HG03469 (cell line): Measurements from ENCODE around the gene CA10.

Experiments
- ATAC-seq: cut with Tn5 transposase; IDR thresholded peaks from one replicate; pipeline ENCODE4 v1.9.1; 2021; ENCODE audit warnings: mild to moderate bottlenecking, moderate library complexity, moderate number of reproducible peaks; ENCODE audit not compliant: unreplicated experiment

The CA10 gene

DNA sequence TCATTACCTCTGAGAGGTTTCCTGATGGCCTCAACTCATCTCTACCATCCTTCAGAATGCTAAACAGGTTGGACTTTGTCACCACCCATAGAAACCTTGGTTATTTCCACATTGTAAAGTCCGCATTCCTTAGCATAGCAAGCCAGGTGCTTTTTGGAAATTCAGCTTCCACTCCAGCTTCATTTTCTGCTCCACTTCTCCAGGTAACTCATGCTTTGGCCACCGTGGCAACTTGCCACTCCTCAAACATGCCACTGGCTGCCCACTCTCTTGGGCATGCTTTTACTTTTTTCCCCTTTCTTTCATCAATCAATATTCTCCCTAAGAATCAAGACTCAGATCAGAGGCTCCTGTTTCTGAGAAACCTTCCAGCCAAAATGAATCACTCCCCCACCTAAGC, 203.3 kb downstream of the CA10 start:
- no peak for ATAC-seq

DNA sequence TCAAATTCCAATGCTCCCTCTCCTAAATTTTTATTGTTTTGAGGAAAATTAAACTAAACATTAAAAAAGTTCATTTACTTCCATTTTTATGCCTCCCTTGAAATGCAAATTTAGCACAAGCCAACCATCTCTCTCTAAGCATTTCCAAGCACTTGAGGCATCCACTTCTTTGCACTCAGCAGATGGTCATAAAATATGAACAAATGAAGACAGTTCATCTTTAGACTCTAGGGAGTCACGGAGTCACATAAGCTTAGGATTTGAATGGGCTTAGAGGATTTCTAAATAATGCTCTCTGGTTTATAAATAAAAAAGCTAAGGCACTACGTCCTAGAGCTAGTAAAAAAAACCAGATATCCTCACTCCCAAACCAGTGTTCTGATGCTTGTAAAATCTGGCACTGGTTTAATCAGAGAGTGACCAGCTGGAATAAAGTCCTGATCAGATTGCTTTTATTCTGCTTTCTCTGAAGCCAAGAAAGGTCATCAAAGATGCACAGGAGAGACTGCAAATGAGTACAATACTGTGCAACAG, 204.2 kb downstream of the CA10 start:
- no peak for ATAC-seq

DNA sequence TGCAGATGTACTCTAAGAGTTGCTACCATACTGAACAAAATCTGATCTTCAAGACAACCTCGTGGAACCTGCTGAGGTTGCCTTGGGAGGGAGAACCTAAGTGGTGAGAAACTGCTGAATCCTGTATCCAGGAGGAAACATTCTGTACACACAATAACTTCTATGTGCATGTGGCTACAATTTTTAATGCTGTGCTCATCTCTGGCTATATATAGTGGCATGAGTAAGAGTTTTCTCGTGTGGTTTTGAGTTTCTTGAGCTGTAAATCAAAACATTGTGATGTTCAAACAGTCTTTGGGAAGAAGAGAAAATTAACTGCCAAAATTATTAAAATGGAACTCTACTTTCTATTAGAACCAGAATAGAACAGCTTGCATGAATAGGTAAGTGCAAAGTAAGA, 206.8 kb downstream of the CA10 start:
- ATAC-seq = no peak

DNA sequence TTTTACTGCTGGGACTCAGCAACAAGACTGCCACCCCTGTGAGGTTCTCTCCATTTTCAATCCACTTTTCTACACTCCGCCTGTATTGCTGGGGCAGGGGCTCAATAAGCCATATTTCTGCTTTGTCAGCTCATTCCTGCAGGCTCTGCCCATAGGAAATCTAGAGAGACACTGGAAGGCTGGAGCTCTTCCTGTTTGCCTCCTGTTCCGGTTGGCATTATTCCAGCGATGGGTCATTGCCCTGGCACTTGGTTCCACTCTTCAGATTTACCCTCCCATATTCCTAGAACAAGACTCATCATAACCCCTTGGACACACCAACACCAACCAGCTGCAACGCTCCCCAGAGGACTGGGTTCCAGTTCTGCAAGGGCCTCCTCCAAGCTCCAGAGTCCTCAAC, 210.4 kb downstream of the CA10 start:
- no peak for ATAC-seq

DNA sequence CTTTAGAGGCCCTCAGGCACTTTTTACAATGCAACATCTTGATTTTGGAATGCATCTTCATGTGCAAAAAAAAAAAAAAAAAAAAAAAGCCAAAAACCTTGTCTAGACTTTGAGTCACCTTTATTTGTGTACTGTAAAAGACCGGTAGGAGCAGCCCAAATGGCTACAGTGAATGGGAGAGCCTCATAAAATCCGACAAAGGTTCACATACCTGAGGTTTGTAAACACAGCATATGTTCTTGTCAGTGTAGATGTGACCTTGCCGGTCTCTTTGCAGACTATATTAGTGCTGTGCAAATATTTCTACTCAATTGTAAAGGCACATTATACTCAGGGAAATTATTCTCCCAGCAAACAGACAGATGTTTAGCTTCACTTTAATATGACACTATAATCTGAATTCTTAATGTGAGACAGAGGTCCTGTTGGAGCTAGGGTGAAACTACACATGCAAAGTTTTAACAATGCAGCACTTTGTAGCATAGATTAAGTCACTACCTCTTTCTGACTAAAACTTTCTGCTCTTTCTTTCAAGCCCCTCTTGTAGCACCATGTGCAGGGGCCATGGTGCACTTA, 211.3 kb downstream of the CA10 start:
- no peak for ATAC-seq

DNA sequence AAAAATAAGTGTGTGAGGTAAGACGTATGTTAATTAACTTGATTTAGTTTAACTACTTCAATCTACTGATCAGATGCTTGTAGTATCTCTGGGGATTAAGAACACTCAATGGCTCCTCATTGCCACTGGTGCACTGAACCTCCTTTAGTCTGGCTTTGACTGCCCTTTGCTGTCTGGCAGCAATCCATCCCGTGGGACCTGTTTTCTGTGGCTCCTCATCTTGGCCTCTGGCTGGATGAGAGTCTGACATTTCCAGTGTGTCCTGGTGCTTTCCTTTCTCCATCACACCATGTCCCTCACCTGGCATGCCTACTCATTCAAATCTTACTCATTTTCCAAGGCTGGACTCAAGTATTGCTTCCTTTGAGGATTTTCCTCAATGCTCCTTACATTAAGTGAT, 212.2 kb downstream of the CA10 start:
- ATAC-seq = no peak

DNA sequence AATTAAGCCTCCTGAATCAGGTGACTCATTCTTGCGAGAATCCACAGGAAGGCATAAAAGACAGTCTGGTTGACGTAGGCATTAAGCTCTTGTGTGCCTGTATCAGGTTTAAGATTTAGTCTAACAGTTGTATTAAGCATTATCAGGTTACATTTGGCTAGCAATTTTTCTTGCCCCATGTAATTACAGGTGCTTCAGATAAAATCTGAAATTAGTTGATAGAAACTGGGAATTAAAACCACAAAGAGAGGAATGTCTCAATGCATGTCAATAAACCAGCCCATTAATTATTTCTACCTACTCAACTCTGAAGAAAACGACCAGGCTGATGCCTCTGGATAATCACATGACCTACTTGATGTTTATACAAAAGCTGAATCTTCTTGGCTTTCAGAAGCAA, 217.2 kb downstream of the CA10 start:
- no peak for ATAC-seq

DNA sequence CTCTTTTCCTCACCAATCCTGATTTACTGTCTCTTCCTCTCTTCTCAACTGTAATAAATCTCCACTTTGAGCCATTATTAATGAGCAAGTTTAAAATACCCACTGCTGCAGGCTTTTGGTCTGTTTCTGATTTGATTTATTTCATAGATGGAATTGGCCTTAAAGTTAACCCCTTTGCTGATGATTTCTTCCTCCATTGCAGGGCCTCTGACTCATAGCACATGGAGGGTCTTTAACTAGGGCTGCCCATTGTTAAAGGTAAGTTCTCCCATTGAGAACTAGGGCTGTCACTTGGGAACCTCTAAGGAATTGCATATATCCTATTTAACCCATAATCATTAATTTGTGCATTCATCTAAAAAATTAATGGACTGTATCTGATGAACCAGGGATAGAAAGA, 221.2 kb downstream of the CA10 start:
- no peak for ATAC-seq

DNA sequence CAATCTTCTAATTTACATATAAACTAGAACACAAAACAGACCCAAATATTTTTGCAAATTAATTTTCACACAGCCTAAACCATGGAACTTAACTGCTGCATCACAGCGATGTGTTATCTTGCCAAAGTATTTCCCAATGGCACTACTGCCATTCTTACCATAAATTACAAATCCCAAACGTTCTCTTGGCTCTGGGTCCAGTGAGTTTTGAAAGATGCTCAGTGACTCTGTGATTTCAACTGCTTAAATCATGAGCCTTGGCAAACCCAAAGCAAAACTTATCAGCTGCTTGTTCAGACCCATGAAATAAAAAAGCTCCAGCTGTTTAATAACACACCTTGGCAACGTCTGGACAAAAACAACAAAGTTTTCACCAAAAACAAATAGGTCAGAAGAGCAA, 223.0 kb downstream of the CA10 start:
- ATAC-seq = no peak

DNA sequence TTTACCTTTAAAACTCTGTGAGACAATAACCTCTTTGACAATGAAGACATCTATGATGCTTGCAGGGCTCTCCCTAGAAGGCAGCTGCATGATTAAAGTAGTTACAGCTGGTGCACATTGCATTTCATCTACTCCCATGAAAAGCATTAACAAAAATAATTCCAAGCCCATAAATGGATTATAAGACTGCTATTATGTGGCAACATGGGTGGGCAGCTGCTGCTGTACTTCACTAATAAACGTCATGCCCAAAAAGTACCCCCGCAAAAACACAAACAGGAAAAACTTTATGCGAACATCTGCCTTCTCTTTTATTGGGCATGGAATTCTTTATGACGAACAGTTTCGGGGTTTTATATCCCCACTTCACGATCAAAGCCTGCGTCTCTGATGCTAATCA, 224.9 kb downstream of the CA10 start:
- no peak for ATAC-seq

DNA sequence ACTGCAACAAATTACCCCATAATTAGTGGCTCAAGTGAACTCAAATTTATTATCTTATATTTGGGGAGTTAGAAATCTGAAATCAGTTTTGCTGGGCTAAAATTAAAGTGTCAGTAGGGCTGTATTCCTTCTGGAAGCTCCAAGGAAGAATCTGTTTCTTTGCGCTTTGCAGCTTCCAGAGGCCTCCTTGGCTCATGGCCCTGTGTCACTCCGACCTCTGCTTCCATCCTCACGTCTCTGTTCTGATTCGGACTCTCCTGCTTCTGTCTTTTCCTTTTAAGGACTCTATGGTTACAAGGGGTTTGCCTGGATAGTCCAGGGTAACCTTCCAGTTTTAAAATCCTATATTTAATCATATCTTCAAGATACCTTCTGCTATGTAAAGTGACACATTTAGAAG, 232.1 kb downstream of the CA10 start:
- ATAC-seq = no peak

DNA sequence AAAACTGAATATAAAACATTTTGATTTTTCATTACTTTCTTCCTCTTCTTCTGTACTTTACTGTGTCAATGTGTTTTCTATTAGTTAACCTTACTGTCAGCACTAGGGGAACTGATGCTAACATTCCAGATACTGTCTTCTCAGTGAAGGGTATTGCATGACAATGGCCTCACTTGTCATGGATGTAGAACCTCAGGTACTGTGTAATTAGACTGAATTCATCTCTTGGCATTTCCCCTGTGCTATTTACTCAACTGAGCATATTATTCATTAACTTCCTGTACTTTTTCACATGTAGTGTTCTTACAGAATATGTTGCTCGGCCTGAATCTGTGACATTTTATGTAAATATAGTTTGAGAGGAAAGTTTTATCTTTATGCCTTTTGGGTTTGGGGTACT, 237.0 kb downstream of the CA10 start:
- no peak for ATAC-seq

DNA sequence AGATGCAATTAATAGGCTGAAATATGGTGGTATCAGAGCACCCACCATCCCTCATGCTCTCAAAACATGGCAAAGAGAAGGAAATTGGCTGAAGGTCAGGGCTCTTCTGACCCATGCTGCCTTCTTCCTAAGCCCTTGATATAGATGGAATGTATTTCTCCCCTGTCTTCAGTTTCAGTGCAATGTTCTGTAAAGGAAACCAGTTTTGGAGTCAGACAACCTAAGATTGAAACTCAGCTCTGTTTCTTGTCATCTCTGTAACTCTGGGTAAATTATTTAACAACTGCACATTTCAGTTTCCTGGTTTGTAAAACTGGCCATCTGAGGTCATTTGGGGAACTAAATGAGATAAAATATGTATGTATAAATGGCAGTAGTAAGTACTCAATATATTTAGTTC, 243.9 kb downstream of the CA10 start:
- ATAC-seq = no peak

DNA sequence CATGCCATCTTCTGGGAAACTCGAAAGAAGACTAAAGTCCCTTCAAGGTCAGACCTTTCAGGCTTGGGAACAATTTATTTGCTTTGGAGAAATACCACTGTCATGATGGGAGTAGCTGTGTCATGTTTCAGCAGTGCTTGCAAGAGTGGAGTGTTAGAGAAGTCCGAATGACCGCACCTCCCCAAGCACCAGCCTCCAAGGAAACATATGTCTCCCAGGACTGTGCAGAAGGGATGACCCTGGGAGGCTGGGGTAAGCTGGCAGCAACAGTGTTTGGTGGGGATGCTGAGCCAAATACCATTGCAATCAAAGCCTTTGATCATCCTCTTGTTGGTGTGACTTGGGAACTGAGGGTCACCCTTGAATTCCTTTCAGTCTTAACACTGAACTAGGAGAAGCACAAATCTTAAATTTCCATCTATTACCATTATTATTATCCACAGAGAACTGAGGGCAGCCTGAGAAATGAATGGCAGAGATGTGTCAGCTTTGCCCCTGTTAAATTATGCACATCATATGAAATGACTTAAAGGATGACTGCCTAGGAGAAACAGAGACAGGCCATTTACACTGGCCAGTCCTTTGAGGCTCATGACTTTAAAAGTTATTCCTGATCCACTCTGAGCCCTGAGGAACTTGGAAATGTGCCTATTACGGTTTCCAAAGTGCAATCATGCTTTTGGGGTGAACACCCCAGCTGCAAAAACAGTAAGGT, 244.9 kb downstream of the CA10 start:
- no peak for ATAC-seq

DNA sequence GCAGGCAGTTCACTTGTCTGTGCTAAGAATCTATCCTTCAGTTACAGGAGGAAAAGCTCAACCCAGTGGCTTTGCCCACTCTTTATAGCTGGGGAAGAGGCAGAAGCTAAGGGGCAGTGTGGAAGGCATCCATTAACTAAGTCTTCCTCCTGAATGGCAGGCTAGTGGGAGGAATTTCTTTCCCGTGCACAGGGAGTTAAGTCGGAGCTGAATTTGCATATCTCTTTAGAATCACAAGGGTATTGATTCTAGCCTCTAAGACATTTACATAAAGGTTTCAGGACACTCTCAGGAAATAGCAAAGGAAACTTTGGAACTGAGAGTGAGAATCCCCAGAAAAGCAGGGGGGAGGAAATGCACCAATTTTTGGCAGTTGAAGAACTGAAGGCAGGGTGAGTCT, 245.6 kb downstream of the CA10 start:
- no peak for ATAC-seq

DNA sequence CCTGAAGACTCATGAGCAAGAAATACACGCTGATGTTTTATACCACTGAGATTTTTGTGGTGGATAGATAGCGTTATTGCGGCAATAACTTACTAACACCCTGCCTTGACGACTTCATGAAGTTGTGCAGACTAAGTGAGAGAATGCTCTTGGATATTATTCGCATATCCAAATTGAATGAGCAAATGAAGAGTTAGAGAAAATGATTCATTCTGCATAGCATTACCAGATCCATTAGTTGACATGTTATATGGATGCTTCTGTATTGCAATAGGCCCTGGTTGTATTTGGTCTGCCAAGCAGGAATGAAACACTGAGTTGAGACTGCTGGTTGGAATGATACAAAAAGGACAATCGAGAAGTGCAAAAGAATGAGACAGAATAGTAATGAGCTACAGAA, 247.3 kb downstream of the CA10 start:
- ATAC-seq = no peak

DNA sequence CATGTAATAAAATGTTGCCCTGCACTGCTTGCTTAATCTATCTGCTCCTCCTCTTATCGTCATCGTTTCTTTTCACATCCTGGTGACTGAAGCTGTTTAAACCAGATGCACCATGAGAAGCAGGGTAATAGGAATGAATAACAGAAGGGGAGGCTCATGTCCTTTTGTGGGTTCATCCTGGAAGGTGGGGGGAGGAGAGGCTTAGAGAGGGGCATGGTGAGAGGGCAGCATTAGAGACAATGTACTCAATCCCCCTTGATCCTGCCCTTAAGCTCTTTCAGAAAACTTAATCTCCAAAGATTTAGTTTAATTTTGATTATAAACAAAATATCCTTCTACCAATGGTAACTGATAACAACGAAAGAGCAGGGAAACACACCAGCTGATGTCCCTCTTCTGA, 248.5 kb downstream of the CA10 start:
- ATAC-seq = no peak

DNA sequence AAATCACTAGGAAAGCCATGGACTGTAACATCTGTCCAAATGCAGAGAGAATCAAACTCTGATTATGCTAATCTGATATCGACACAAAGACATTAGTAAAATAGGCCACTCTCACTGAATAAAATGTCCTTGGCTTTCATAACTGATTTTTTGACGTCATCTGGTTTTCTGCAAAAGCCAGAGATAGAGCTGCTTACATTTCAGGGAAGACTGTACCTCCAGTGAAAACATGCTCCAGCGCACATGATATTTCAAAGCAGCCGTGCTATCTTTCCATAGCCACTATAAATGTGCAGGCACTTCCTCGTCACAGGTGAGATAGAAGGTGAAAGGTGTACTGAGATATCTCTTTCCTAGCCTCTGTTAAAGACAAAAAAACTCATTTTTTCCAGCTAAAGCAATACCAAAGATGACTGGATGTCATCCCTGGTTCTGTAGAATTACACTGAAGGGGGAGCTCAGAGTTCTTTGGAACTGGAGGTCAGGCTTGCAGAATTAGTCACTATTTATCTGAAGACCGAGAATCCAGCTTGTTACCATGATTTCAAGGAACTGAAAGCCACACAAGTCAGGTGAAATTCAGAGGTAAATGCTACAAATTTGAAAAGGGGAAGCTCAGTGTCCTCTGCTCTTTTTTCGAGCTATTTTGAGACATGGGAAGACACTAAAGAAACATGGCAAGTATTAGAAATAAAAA, 249.5 kb downstream of the CA10 start:
- ATAC-seq = no peak

DNA sequence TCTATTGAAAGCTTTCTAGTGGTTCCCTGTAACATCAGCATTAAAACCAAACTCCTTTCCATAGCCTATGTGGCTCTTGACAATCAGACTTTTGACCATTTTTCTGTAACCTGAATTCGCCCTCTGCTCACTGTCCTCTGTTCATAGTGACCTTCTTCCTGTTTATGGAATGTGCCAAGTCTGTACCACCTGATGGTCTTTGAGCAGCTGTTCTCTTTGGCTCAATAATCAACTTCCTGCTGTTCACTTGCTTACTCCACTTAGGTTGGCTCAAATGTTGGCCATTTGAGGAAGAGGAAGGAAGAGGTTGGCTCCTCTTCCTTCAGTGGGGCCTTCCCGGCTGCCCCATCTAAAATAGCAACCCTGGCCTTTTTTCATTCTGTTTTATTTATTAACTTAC, 251.5 kb downstream of the CA10 start:
- ATAC-seq = no peak

DNA sequence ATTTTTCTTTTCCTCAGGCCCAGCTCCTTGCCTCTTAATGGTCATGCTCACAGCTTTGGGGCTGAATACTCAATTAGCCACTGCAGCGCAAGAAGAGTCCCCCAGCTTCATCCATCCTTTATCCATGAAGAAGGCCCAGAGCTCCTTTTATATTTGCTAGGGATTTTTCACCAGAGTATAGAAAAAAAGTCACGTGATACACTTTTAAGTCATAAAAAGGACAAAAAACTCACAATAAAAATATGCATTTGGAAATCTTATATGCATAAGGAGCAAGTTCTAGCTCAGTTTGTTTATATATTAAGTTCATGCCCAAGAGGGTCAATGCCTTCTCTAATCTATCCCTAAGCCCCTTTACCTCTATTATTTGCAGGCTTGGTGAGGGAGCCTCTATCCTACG, 254.1 kb downstream of the CA10 start:
- no peak for ATAC-seq

DNA sequence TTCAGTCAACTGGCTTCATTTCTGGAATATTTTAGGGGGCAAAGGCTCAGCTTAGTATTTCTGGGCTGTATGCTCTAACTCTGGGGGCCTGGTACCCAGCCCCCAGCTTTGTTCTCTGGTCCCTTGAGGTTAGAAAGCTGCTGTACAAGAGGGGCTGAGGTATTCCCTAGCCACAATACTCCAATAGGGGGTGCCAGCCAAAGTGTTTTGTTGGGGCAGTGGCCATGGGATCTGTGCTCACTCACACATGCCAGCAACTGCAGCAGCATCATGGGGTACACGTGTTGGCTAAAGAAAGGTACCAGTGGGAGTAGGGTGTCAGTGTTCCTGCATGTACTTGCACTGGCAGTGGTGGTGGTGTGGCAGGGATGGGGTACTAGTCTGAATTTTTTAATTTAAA, 257.3 kb downstream of the CA10 start:
- no peak for ATAC-seq

DNA sequence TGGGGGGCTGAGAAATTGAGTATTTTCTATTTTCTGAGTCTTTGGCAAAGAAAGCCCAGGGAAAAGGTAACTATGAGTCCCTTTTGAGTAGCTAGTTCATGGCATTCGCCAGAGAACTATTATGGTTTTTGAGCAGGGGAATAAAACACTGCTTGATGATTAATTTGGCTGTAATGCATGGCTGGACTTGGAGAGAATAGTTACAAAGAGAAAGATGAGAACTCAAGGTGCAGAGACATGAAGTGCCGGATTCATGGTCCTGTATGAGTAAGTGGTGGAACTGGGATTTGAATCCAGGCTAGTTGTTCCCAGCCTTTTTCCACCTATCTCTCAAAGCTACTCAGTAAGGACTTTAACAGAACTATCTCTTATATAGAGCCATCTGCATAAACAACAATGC, 266.6 kb downstream of the CA10 start:
- ATAC-seq = no peak
